SK-N-DZ (cell line): ENCODE measurements around the gene RGS6.

Source experiments
- DNase-seq: peaks from one replicate; pipeline ENCODE4 v3.0.0-alpha.2; 2015; ENCODE audit warnings: low spot score

Gene RGS6

DNA sequence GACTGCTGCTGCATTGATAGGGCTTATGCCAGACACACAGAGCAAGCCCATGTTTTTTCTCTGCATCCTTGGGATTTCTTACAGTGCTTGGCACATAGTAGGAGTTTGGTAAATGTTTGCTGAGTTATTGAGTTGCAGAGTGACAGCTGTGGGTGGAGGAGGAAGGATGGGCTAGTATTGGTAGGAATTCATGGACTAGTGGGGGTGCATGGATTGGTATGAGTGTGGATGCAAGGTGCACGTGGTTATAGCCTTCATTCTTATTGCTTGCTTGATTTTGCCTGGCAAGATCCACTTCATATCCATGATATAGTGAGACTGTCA lies 11.4 kb downstream of the RGS6 start:
- no peak for DNase-seq

DNA sequence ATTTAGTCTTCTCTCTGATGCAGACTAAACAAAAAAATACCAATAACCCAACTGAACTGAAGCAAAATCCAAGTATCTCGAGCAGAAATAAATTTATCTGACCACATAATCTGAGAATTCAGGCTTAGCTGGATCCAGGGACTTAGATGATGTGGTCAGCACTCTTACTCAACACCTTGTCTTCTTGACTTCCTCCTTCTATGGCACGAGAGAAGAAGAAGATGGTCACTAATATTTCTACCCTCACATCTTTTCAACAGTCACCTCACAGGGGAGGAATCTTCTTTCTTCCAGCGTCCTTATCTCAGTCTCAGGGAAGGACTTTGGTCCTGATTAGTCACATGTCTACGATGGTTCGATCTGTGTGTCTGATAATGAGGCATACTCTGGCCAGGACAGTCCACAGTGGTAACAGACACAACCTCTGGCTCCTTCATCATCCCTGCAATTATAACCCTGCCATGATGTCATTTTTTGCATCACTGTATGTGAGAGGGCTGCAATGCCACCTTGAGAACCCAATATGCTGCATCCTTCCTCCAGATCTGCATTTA lies 15.8 kb downstream of the RGS6 start:
- DNase-seq = no peak

DNA sequence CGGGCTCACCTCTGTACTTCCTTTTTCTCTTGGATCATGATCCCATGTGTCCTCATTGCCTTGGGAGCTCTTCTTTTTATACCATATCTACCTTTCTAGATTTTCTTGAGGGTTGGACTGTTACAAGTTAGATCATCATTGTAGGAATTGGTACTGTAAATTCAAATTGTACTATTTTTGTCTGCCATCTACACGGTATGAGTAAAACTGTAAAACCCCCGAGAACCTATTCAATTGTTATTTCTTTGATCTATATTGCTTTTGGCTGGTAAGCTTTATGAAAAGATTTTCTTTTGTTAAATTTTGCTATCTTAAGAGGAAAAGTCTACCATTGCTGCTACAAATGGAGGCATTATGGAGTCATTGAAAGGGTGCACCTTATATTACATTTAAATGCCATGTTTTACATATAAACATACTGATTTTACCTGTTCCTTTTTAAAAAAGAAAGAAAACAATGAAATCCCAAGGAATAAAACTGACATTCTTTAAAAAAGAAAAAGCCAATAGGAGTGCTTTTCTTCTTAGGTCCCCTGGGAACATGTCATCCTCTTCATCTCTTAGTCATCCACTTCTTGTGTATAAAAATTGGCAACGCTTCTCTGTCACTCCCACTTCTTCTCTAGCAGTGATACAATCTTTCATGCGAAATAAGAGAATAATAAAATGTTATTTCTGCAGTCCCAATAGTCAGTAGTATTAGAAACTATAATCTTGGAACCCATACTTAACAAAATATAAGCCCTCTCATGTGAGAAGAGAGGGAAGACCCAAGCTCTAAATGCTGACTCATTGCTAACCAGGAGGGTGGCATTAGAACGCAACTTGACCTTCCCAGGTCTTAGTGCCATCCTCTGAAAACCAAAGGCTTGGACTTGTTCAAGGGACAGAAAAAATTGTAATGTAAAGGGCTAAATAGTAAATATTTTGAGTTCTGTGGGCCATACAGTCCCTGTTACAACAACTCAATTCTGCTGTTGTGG lies 20.4 kb downstream of the RGS6 start:
- no peak for DNase-seq

DNA sequence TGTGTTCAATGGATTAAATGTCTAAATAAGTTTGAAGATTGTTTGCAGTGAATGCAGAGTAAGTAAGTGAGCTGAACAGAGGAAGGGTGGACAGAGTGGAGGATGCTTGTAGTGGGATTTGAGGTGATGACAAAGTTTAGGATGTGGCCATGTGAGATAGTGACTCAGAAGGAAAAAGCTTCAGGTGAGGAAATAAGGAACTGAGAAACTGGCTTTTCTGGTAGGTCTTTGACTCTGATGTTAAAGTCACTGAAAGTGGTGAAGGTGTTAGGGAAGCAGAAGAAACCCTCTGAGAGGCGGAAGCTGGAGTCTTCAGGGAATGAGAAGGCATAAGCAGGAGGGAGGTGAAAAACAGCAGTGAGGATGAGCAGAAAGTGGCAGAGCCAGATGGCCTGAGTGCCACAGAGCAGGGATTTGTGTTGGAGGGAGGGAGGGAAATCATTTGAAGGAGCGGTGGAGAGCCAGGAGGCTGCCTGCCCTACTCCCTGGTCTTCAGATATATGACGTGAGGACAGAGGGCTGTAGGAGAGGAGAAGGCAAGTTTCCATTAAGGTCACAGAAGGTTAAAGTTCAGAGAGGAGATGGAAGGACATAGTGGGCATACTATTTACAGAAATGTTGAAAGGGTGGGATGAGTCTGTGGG lies 24.8 kb downstream of the RGS6 start:
- no peak for DNase-seq

DNA sequence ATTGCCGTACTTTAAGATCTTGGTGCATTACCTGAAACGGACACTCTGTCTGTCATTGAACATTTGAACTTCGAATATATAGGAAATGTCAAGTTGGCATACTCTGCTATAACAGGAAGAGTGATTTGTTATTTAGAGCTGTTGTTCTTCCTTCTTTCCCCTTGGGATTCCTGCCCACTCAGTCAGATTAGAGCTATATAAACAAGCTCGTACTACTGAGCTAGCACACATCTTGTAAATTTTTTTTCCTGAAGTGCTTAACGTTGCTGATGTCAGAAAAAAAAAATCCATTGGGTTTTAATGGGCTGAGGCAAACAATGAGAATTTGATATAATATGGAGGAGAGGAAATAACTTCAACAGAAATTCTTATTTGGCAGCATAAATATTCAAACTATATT lies 26.8 kb downstream of the RGS6 start:
- DNase-seq = no peak

DNA sequence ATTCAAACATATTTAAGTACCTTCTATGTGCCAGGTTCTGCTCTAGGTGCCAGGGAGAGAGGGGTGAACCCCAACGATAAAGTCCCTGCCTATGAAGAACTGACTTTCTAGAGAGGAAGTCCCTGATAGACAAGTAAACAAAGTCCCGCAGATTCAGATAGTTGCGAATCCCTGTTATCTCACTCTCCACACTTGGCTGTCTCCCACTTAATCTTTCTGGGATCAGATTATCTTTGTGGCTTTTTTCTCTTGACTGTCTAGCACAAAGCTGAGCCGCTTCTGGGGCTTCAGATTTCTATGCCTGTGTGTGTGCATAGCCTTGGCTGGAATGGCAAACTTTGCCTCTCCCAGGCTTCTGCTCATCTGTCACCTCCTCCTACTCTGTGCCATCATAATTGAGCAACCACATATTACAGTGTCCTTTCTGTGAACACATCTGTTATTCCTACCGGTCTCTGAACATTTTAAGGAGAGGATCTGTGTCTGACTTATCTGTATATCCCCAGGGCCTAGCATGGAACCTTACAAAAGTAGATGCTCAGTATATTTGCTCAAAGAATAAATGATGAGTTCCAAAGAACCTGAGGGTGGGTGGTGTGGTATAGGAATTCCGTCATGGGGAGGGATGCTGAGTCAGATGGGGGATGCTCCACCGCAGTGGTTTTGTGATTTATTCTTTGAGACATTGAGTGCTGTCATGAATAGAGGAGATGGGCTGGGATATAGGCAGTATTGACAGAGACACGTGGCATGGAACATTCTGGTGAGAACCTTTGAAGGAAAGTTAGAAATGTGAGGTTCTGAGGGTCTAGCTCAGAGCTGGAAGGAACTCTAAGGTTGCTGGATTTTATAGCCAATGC lies 28.5 kb downstream of the RGS6 start:
- DNase-seq = no peak

DNA sequence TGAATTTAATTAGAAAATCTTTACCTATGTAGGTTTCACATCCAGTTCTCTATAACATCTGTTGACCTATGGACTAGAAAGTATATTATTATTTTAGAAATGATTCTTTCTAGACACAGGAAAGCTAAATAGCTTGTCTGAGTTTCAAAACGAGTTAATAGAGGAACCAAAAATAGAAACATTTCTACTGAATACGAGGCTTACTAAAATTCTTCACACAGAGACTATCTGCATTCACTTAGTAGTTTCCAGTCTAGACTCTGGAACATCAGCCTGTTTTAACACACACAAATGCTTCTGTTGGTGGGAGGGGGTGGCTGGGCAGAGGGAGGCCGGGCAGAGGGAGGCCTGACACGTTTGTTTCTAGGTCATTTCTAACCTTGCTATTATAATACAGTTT lies 29.7 kb downstream of the RGS6 start:
- DNase-seq = no peak

DNA sequence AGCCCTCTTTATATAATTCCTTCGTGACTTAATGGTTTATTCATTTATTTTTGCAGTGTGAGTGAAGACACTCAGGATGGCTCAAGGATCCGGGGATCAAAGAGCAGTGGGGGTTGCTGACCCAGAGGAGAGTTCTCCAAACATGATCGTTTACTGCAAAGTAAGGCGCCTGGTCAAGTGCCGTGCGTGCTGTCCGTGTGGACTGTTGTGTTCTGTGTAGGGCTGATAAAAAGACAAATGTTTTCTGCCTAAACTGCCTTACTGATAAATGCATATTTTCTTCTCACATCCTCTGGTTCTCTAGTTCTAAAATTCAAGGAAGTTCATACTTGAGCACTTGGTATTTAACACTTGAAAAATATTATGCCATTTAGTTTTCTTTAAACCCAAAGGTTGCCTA lies 32.5 kb downstream of the RGS6 start:
- no peak for DNase-seq

DNA sequence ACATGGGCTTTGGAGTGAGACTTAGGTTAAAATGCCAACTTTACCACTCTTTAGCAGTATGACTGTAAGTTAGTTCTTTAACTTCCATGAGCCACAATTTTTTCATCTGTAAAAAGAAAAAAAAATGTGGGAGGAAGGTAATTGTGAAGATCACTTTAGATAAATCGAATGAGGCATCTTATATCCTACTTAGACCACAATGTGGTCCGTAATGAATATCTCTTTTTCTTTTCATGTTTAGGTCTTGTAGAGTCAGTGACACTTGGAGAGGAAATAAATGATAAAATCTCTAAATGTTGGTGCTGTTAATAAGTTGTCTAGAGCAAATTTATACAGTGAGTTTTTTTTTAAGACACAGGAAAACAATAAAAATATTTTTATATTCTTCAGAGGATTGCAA lies 34.3 kb downstream of the RGS6 start:
- no peak for DNase-seq

DNA sequence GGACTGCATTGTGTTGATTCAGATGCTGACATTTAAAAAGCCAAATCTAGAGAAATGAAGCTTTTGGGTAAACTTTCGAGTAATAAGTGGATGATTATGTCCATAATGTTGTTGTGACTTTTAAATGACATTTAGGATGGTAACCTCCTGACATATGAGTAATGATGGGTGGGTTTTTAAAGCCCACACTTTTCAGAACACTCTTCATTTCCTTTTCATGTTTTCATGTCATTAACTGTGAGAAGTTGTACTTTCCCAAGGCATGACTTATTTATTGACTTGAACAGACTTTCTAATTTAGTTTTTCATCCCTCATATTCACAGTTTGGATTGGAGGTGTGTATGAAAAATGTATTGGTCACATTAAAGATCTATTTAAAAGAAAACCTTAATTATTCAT lies 35.5 kb downstream of the RGS6 start:
- no peak for DNase-seq

DNA sequence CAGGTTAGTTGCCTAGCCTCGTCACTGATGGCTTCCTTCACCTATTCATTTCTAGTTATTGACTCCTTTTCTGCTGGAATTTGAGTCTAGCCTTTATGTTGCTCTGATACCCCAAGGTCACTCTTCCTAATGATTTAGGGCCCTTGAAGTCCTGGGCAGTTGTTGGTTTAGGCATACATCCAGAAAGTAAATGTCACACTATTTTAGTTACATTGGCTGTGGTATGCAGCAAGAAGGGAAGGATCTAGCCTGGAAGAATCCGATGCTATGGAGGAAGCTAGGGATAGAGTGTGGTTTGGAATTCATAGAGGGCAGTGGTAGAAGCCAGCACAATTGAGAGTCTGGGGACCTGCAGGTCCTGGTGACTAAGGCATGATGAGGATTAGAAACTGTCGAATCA lies 38.0 kb downstream of the RGS6 start:
- no peak for DNase-seq

DNA sequence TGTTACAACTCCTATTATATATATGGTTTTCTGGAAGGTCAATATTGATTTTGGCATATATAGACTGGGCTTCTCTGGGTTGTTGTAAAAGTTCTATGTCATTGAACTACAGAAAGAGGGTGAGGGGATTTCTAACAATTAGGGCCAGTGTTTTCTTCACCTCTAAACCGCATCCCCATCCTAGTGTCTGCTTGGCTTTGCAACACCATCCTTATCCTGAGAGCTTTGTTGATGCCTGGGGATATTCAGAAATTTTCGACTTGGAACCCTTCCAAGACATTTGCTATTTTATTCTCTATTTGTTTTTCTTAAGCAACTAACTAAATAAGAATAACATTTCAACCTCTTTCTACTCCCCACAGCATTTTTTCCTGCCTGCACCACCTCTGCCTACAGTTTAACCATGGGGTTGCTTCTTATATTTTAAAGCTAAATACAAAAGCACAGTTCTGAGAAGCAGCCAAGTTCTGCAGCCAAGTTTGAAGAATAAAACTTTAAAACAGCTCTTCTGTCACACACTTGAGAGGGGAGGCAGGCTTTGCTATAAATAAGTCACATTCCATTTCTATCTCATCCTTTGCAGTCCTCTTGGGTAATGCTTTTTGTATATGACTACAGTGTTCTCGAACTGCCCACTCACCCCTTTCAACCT lies 53.4 kb downstream of the RGS6 start:
- no peak for DNase-seq

DNA sequence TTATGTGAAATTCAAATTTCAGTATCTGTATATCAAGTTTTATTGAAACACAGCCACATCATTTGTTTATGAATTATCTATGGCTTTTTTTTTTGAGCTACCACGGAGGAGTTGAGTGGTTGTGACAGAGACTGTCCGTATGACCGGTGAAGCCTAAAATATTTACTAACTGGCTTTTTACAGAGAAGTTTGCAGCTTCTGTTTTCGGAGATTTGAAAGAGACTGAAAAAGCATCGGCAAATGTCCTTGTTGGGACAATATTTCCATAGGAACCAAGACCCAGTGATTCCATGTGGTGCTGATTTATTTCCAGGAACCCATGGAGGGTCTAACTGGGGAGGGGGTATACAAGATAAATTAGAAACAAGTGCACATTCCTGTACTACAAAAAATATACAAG lies 56.2 kb downstream of the RGS6 start:
- no peak for DNase-seq

DNA sequence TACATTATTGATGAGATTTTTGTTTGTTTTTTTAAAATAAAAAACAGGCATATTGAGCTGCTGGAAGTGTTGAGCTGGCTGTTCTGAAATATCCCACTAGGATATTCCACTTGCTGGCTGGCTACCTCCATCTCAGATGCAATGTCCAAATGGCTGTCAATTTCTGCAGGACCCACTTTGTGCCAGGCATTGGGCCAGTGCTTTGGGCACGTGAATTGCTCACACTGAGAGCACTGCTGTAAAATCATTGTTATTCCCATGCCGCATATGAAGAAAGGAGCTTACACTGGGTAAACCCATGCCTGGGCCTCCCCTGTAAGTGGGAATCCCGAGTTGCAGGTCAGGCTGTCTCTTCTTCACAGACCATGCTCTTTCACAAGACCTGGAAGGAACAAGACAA lies 56.7 kb downstream of the RGS6 start:
- DNase-seq = no peak

DNA sequence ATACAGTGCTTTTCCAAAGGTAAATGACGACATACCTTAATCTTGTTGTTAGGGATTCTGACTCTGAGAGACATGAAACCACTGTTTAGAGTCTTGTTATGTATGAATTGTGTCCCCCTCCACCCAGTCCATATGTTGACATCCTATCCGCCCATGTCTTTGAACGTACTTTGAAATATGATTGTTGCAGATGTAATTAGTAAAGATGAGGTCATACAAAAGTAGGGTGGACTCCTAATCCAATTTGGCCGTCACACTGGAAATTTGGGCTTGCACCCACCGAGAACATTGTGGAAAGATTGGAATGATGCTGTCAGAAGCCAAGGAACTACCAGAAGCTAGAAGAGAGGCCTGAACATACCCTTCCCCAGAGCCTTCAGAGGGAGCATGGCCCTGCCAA lies 62.2 kb downstream of the RGS6 start:
- no peak for DNase-seq

DNA sequence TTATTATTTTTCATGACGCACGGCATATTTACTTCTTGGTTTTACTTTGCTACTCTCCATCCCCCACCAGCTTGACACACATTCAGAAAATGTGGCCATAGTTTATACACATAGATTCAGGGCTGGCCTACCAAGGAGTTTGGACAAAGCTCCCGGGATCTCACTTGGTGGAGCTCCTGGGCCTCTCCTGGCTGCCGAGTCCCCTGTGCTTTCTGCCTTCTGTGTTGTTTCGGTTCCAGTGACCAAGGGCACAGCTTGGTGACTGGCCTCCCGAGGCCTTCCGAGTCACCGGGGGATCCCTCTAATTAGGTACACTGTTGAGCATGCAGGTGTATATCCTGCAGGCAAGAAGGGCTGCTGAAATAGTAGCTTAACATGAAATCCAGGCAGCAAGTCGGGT lies 63.5 kb downstream of the RGS6 start:
- DNase-seq = no peak

DNA sequence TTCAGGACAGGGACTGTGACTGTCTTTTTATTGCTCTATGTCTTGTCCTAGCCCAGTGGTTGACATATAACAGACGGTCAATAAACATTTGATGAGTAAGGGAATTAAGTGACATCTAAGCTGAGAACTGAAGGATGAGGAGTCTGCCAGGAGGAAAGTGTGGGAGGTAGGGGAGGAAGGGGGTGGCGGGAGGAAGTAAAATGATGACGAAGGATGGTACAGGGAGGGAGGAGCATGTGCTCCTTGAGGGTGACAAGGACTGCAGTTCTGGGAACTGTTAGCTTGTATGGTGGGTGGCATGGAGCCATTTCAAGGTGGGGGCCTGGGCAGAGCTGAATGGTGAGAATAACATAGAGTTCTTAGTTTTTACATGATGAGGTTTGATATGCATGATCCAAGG lies 64.4 kb downstream of the RGS6 start:
- no peak for DNase-seq

DNA sequence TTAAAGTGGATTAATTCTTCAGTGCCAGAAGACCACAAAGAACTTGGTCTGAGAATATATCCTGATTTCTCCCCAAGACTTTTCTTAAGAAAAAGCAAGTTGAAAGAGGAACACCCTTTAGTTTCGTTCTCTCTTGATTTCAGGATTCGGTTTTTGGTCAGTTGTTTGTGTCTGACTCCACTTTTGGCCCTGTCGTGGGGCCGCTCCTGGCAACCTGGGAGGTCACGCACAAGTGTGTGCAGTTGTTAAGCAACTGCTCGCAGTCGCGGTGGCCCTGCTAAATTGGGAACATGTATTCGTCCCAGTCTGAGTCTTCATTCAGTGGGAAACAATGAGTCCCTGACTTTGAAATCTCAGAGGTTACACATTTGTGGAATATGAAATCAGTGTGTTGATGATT lies 68.7 kb downstream of the RGS6 start:
- no peak for DNase-seq

DNA sequence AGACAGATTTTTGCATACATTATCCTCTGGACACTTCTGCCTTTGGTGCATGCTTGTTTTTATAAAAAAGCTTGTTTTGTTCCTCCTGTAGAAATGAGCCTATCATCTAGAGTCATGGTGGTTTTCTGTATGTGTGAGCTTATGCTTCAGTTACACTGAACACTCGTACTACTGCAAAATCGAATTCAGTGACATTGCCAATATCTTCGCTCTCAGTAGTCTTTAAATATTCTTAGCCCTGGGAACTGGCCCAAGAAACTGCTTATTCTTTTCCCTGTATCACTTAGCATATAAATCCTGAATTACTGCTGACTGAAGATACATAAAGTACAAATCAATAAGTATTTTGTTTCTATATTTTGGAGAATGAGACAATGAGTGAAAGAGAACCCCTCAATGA lies 70.5 kb downstream of the RGS6 start:
- no peak for DNase-seq

DNA sequence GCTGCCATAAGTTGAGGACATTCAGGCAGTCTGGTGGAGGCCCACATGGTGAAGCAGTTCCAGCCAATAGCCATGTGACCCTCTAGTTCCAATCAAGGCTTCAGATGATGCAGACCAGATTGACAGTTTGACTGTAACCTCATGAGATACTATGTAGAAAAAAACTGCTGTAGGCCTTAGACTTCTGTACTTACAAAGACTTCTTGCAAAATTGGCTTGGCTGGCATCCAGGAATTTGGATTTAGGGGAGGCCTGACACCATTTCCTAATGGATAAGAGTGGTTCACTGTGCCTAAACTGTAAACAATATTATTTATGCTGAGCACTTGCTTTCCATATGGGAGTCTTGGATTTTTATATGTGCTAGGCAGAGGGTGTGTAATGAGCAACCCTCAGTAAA lies 76.4 kb downstream of the RGS6 start:
- DNase-seq = no peak

DNA sequence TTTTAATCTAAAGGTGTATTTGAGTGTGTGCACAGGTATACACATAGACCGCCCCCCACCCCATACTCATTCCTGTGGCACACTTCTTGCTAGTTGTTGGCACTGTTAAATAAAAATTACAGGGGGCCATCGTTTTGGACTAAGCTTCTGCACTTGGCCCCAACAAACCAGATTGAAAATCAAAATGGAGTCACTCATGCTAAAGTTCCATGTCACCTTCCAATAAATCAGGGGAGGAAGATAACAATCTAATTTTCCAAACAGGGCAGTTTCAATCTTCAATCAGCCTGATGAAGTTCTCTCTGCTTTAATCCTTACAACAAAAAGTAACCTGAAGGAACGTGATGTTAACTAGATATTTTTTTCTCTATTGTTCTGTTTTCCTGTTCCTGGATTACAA lies 78.2 kb downstream of the RGS6 start:
- DNase-seq = no peak
